ENCODE data around the gene SSNA1. TPM values are rescaled to one million over a fixed set of nuclear protein-coding genes. Genes with fewer than 3 reads are reported as not detected.

Gene SSNA1
- 52.2 and 74.0 TPM in 2 replicates for total RNA-seq

GRCh38 chr9:137188490-137189296 lies at the start of gene SSNA1, which contains the start of gene ANAPC2:
TSS of gene SSNA1 (plus strand) at chr9:137188676. CDS start at chr9:137188727, 51 bp downstream.
TSS of gene ANAPC2 (minus strand) at chr9:137188560. CDS start at chr9:137188532, 28 bp downstream.

GRCh38 chr9:137138722-137139467 lies 49.6 kb upstream of the SSNA1 start, which contains the start of gene GRIN1:
TSS of gene GRIN1 (plus strand) at chr9:137139154. CDS start at chr9:137139487, 333 bp downstream.

GRCh38 chr9:137169896-137170358 lies 18.5 kb upstream of the SSNA1 start, which contains the start of gene LRRC26:
TSS of gene LRRC26 (minus strand) at chr9:137170051. CDS start at chr9:137169943, 108 bp downstream.

GRCh38 chr9:137200311-137201204 lies 12.1 kb downstream of the SSNA1 start, which contains the start of gene TPRN:
TSS of gene TPRN (minus strand) at chr9:137200741. CDS start at chr9:137200711, 30 bp downstream.

GRCh38 chr9:137205126-137206069 lies 16.9 kb downstream of the SSNA1 start, which contains the start of the genes NDOR1 and TMEM203:
TSS of gene NDOR1 (plus strand) at chr9:137205700. CDS start at chr9:137205778, 78 bp downstream.
TSS of gene TMEM203 (minus strand) at chr9:137205648. CDS start at chr9:137205414, 234 bp downstream.

GRCh38 chr9:137222190-137223077 lies 34.0 kb downstream of the SSNA1 start, which contains the start of gene RNF208:
TSS of gene RNF208 (minus strand) at chr9:137222240. CDS start at chr9:137221212, 1,028 bp downstream.

GRCh38 chr9:137224830-137225694 lies 36.6 kb downstream of the SSNA1 start, which contains the start of gene CYSRT1:
TSS of gene CYSRT1 (plus strand) at chr9:137225174. CDS start at chr9:137225622, 448 bp downstream.

GRCh38 chr9:137227054-137227852 lies 38.8 kb downstream of the SSNA1 start, which contains the start of gene RNF224:
TSS of gene RNF224 (plus strand) at chr9:137227502. CDS start at chr9:137228336, 834 bp downstream.

GRCh38 chr9:137230705-137231371 lies 42.4 kb downstream of the SSNA1 start, which contains the start of gene SLC34A3:
TSS of gene SLC34A3 (plus strand) at chr9:137230901. CDS start at chr9:137231703, 802 bp downstream.

Other genes starting within 250 kb of the SSNA1 start
- 121 and 137 TPM in 2 replicates for gene FBXW5, start 243.9 kb upstream of the SSNA1 start, total RNA-seq
- gene C8G, start 243.4 kb upstream of the SSNA1 start, total RNA-seq, result not detected in 2 replicates
- gene LCN12, start 236.4 kb upstream of the SSNA1 start, total RNA-seq, result not detected in 2 replicates
- gene PTGDS, start 211.2 kb upstream of the SSNA1 start, total RNA-seq, result 4.5 and 15.2 TPM in 2 replicates
- gene LCNL1, start 205.7 kb upstream of the SSNA1 start, total RNA-seq, result not detected in 2 replicates
- 17.7 and 29.2 TPM in 2 replicates for gene PAXX, start 196.3 kb upstream of the SSNA1 start, total RNA-seq
- 4.7 and 16.8 TPM in 2 replicates for gene CLIC3, start 192.1 kb upstream of the SSNA1 start, total RNA-seq
- gene ABCA2, start 160.4 kb upstream of the SSNA1 start, total RNA-seq, result 12.3 and 23.8 TPM in 2 replicates
- gene FUT7, start 156.6 kb upstream of the SSNA1 start, total RNA-seq, result not detected in 2 replicates
- gene NPDC1, start 142.5 kb upstream of the SSNA1 start, total RNA-seq, result 51.2 and 71.8 TPM in 2 replicates
- gene ENTPD2, start 134.6 kb upstream of the SSNA1 start, total RNA-seq, result not detected in 2 replicates
- 0.18 and 2.6 TPM in 2 replicates for gene SAPCD2, start 118.1 kb upstream of the SSNA1 start, total RNA-seq
- 8.5 and 10.7 TPM in 2 replicates for gene UAP1L1, start 111.2 kb upstream of the SSNA1 start, total RNA-seq
- 86.1 and 101 TPM in 2 replicates for gene MAN1B1, start 101.7 kb upstream of the SSNA1 start, total RNA-seq
- gene DPP7, start 73.9 kb upstream of the SSNA1 start, total RNA-seq, result 136 and 138 TPM in 2 replicates
- gene GRIN1, start 49.5 kb upstream of the SSNA1 start, total RNA-seq, result not detected in 2 replicates
- not detected in 2 replicates for gene LRRC26, start 18.6 kb upstream of the SSNA1 start, total RNA-seq
- gene TMEM210, start 16.6 kb upstream of the SSNA1 start, total RNA-seq, result not detected in 2 replicates
- 13.5 and 20.3 TPM in 2 replicates for gene ANAPC2, start 116 bp upstream of the SSNA1 start, total RNA-seq
- gene TPRN, start 12.1 kb downstream of the SSNA1 start, total RNA-seq, result 5.8 and 7.2 TPM in 2 replicates
- gene TMEM203, start 17.0 kb downstream of the SSNA1 start, total RNA-seq, result 26.7 and 38.4 TPM in 2 replicates
- gene NDOR1, start 17.0 kb downstream of the SSNA1 start, total RNA-seq, result 8.3 and 9.4 TPM in 2 replicates
- gene RNF208, start 33.6 kb downstream of the SSNA1 start, total RNA-seq, result 0.16 TPM in 1 of 2 replicates, not detected in the other
- not detected in 2 replicates for gene CYSRT1, start 36.5 kb downstream of the SSNA1 start, total RNA-seq
- gene RNF224, start 38.8 kb downstream of the SSNA1 start, total RNA-seq, result not detected in 2 replicates
- gene SLC34A3, start 42.2 kb downstream of the SSNA1 start, total RNA-seq, result not detected in 2 replicates
- 223 and 269 TPM in 2 replicates for gene TUBB4B, start 52.6 kb downstream of the SSNA1 start, total RNA-seq
- gene STPG3, start 62.6 kb downstream of the SSNA1 start, total RNA-seq, result not detected in 2 replicates
- 44.6 and 49.7 TPM in 2 replicates for gene NELFB, start 66.7 kb downstream of the SSNA1 start, total RNA-seq
- gene TOR4A, start 89.0 kb downstream of the SSNA1 start, total RNA-seq, result 13.0 and 15.6 TPM in 2 replicates
- 0.18 and 1.9 TPM in 2 replicates for gene NRARP, start 113.6 kb downstream of the SSNA1 start, total RNA-seq
- gene EXD3, start 234.5 kb downstream of the SSNA1 start, total RNA-seq, result 2.8 and 4.0 TPM in 2 replicates
- gene NOXA1, start 234.7 kb downstream of the SSNA1 start, total RNA-seq, result 0.16 TPM in 1 of 2 replicates, not detected in the other